H1 (cell line): ENCODE measurements around the gene HSH2D. TPM values are rescaled to one million over a fixed set of nuclear protein-coding genes. Genes with fewer than 3 reads are reported as not detected.

Source experiments
- CEBPB ChIP-seq: IDR thresholded peaks from 2 replicates; pipeline ENCODE4 v1.6.1; 2012; ENCODE audit warnings: low read depth, low read length
- FOSL1 ChIP-seq: IDR thresholded peaks from 2 replicates; pipeline ENCODE4 v1.6.1; 2011; ENCODE audit warnings: mild to moderate bottlenecking, low read depth, low read length, moderate library complexity; ENCODE audit not compliant: insufficient read depth
- POU5F1 ChIP-seq: IDR thresholded peaks from 2 replicates; pipeline ENCODE4 v1.6.1; 2011; ENCODE audit warnings: low read depth, mild to moderate bottlenecking, low read length, moderate library complexity
- ZNF274 ChIP-seq: IDR thresholded peaks from 2 replicates; pipeline ENCODE4 v1.7.0; 2012; ENCODE audit warnings: low read length, borderline replicate concordance; ENCODE audit errors: extremely low read depth
- polyA plus RNA-seq, 7 experiments: library from polyadenylated mRNA; depleted of rRNA in 3 of 7; stranded (reverse) in 5 of 7; unstranded in 2 of 7; fragments of >200 nt in 5 of 7; fragments of 200-250 nt in 2 of 7; gene quantifications; 1 replicate in 5 of 7; 2 replicates in 1 of 7; 4 replicates in 1 of 7; pipeline versions ENCODE4 v1.2.1 to v1.2.3, GENCODE V29; 2011 to 2013; ENCODE audit warnings: missing spikeins in 2 of 7, mixed read lengths in 2 of 7
- total RNA-seq: library from RNA; stranded (reverse); fragmentation: NEBNext Ultra II Directional; extraction: Animal tissue kit (Norgen Biotek cat#: 25700); gene quantifications from 2 replicates; pipeline ENCODE4 v1.2.1, GENCODE V29; 2021

The HSH2D gene
- total and polyA plus RNA-seq, 2 of the 8 experiments (the other 6 are each of a cell fraction or from before 2014, with no cell fraction given): 0.67 to 1.6 TPM

DNA sequence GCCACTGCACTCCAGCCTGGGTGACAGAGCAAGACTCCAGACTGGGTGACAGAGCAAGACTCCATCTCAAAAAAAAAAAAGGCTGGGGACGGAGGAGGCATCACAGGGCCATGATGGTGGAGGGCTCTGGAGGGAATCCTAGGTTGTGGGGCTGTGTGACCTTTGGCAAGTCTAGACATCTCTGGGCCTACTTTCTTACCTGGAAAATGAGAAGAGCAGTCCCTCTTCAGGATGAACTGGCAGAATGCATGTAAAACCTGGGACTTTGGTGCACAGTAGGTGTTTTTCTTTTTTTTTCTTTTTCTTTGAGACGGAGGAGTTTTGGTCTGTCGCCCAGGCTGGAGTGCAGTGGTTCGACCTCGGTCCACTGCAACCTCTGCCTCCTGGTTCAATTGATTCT lies 16.2 kb downstream of the HSH2D start (continued):
- no peak for TF ChIP-seq POU5F1
- TF ChIP-seq CEBPB: no peak
- no peak for TF ChIP-seq FOSL1
- no peak for TF ChIP-seq ZNF274
